H1 (cell line): ENCODE measurements around the gene CXCR4. TPM values are rescaled to one million over a fixed set of nuclear protein-coding genes. Genes with fewer than 3 reads are reported as not detected.

Source experiments
- CTCF ChIA-PET: fragments of 300-600 bp; sonication (Branson Sonifier 250); formaldehyde crosslinking; loops from one replicate; lab custom pipeline; 2021; ENCODE audit not compliant: partially characterized antibody; lab: Charles Lee
- POLR2A ChIA-PET: fragments of 300-600 bp; sonication (Branson Sonifier 250); formaldehyde crosslinking; loops from one replicate; lab custom pipeline; 2021; ENCODE audit warnings: inconsistent platforms; ENCODE audit not compliant: partially characterized antibody; lab: Charles Lee
- DNase-seq, 2 experiments: peaks; one replicate each; pipeline versions ENCODE4 v3.0.0 to v3.0.0-alpha.2; 2010 to 2022; ENCODE audit warnings: low spot score in 2 of 2, low read depth in 1 of 2, mixed read lengths in 1 of 2
- FAIRE-seq: peaks from 2 replicates; lab custom pipeline; 2011; peaks lifted over from hg19 to GRCh38; lab: Jason Lieb, UNC
- H2AFZ ChIP-seq: 2 replicates; pipeline ENCODE4 v1.8.1; 2012; ENCODE audit warnings: low read length, inconsistent platforms
- H2AK5ac ChIP-seq: 2 replicates; pipeline ENCODE4 v1.6.1; 2013; ENCODE audit warnings: low read depth, low read length
- H2BK120ac ChIP-seq: replicated peaks from 2 replicates; pipeline ENCODE3; 2013; ENCODE audit warnings: low read depth, low read length, inconsistent platforms
- H2BK12ac ChIP-seq: 2 replicates; pipeline ENCODE4 v1.6.1; 2013; ENCODE audit warnings: low read depth, low read length
- H2BK15ac ChIP-seq: 2 replicates; pipeline ENCODE4 v1.6.1; 2013; ENCODE audit warnings: low read length
- H2BK20ac ChIP-seq: 2 replicates; pipeline ENCODE4 v1.6.1; 2013; ENCODE audit warnings: low read length
- H2BK5ac ChIP-seq: 2 replicates; pipeline ENCODE4 v1.6.1; 2013; ENCODE audit warnings: low read depth, low read length
- H3K14ac ChIP-seq: 2 replicates; pipeline ENCODE4 v1.6.1; 2013; ENCODE audit warnings: inconsistent platforms; ENCODE audit not compliant: insufficient read length
- H3K18ac ChIP-seq: 2 replicates; pipeline ENCODE4 v1.6.1; 2013; ENCODE audit warnings: low read length; ENCODE audit errors: extremely low read depth
- H3K23ac ChIP-seq: 2 replicates; pipeline ENCODE4 v1.6.1; 2013; ENCODE audit warnings: inconsistent platforms; ENCODE audit not compliant: insufficient read length
- H3K23me2 ChIP-seq: 2 replicates; pipeline ENCODE4 v1.6.1; 2013; ENCODE audit warnings: low read depth, low read length
- H3K27ac ChIP-seq: 2 replicates; pipeline ENCODE4 v1.6.1; 2011; ENCODE audit warnings: low read depth, low read length, inconsistent platforms
- H3K27me3 ChIP-seq, 4 experiments: replicated peaks in 1 of 4; 1 replicate in 1 of 4; 2 replicates in 3 of 4; pipeline versions ENCODE4 v1.6.1 to v1.8.1; 2011 to 2013; ENCODE audit warnings: low read length in 3 of 4, mild to moderate bottlenecking in 3 of 4, inconsistent platforms in 2 of 4, mixed read lengths in 2 of 4, moderate library complexity in 1 of 4; ENCODE audit not compliant: control insufficient read depth in 3 of 4, insufficient read depth in 3 of 4; ENCODE audit errors: extremely low read depth in 1 of 4
- H3K36me3 ChIP-seq, 4 experiments: 2 replicates each; pipeline versions ENCODE4 v1.6.1 to v1.8.1; 2011 to 2013; ENCODE audit warnings: mild to moderate bottlenecking in 4 of 4, low read length in 3 of 4, moderate library complexity in 2 of 4, control low read depth in 1 of 4, inconsistent platforms in 1 of 4; ENCODE audit not compliant: insufficient read depth in 4 of 4, control insufficient read depth in 2 of 4
- H3K4ac ChIP-seq: replicated peaks from 2 replicates; pipeline ENCODE3; 2013; ENCODE audit warnings: low read length, low read depth, mixed read lengths, inconsistent platforms; ENCODE audit not compliant: insufficient read length
- H3K4me1 ChIP-seq, 4 experiments: replicated peaks in 1 of 4; 1 replicate in 1 of 4; 2 replicates in 3 of 4; pipeline versions ENCODE4 v1.6.1 to v1.8.1; 2011 to 2013; ENCODE audit warnings: low read length in 3 of 4, inconsistent platforms in 2 of 4, mixed read lengths in 1 of 4; ENCODE audit not compliant: insufficient read depth in 4 of 4, control insufficient read depth in 3 of 4
- H3K4me2 ChIP-seq, 2 experiments: 2 replicates each; pipeline versions ENCODE4 v1.6.1 to v1.8.1; 2011 to 2013; ENCODE audit warnings: low read depth in 2 of 2, low read length in 2 of 2, control low read depth in 1 of 2, inconsistent platforms in 1 of 2, mild to moderate bottlenecking in 1 of 2; ENCODE audit not compliant: insufficient read depth in 1 of 2
- H3K4me3 ChIP-seq, 4 experiments: fragments of 200-600, 300-600 bp in 1 of 4; sonication (generic), shearing (Covaris generic), sonication (Bioruptor Twin) in 1 of 4; 2 replicates each; pipeline versions ENCODE4 v1.5.1 to v1.8.1; 2011 to 2016; ENCODE audit warnings: low read length in 4 of 4, low read depth in 3 of 4, control low read depth in 2 of 4, inconsistent platforms in 2 of 4, mild to moderate bottlenecking in 2 of 4, mixed read lengths in 1 of 4, moderate library complexity in 1 of 4; ENCODE audit not compliant: insufficient read depth in 2 of 4; ENCODE audit errors: extremely low read depth in 1 of 4
- H3K56ac ChIP-seq: replicated peaks from 2 replicates; pipeline ENCODE3; 2013; ENCODE audit warnings: low read depth, mild to moderate bottlenecking, mixed read lengths, low read length, inconsistent platforms; ENCODE audit not compliant: insufficient read length
- H3K79me1 ChIP-seq: 2 replicates; pipeline ENCODE4 v1.6.1; 2013; ENCODE audit warnings: low read depth, low read length, control low read depth
- H3K79me2 ChIP-seq, 2 experiments: 2 replicates each; pipeline versions ENCODE4 v1.6.1 to v1.8.1; 2012 to 2013; ENCODE audit warnings: low read length in 2 of 2, mild to moderate bottlenecking in 2 of 2, inconsistent platforms in 1 of 2; ENCODE audit not compliant: insufficient read depth in 2 of 2, control insufficient read depth in 1 of 2
- H3K9ac ChIP-seq, 4 experiments: replicated peaks in 1 of 4; 1 replicate in 1 of 4; 2 replicates in 3 of 4; pipeline versions ENCODE4 v1.6.1 to v1.8.1; 2011 to 2013; ENCODE audit warnings: low read depth in 3 of 4, low read length in 3 of 4, control low read depth in 2 of 4, mild to moderate bottlenecking in 2 of 4, moderate library complexity in 2 of 4, inconsistent platforms in 1 of 4; ENCODE audit errors: extremely low read depth in 1 of 4
- H3K9me3 ChIP-seq, 2 experiments: 2 replicates each; pipeline versions ENCODE4 v1.6.1 to v1.8.1; 2012 to 2013; ENCODE audit warnings: mild to moderate bottlenecking in 2 of 2, moderate library complexity in 2 of 2, control low read depth in 1 of 2, inconsistent platforms in 1 of 2, low read depth in 1 of 2, low read length in 1 of 2, mixed read lengths in 1 of 2; ENCODE audit not compliant: insufficient read depth in 2 of 2
- H4K20me1 ChIP-seq, 2 experiments: replicated peaks in 1 of 2; 2 replicates each; pipeline versions ENCODE3 to v1.8.1; 2011 to 2013; ENCODE audit warnings: inconsistent platforms in 2 of 2, low read length in 2 of 2, mild to moderate bottlenecking in 1 of 2; ENCODE audit not compliant: insufficient read depth in 2 of 2, control insufficient read depth in 1 of 2
- H4K5ac ChIP-seq: 2 replicates; pipeline ENCODE4 v1.6.1; 2013; ENCODE audit warnings: low read length, low read depth, mixed read lengths, inconsistent platforms; ENCODE audit not compliant: insufficient read length
- H4K8ac ChIP-seq: 2 replicates; pipeline ENCODE4 v1.8.0; 2013; ENCODE audit warnings: mild to moderate bottlenecking, moderate library complexity, low read length, inconsistent platforms; ENCODE audit not compliant: insufficient read depth; ENCODE audit errors: extremely low read depth
- H4K91ac ChIP-seq: replicated peaks from 2 replicates; pipeline ENCODE3; 2013; ENCODE audit warnings: low read length, mixed read lengths, inconsistent platforms; ENCODE audit not compliant: insufficient read length
- CTBP2 ChIP-seq: IDR thresholded peaks from 2 replicates; pipeline ENCODE4 v1.7.0; 2011; ENCODE audit warnings: borderline replicate concordance, mild to moderate bottlenecking, moderate library complexity, mixed read lengths, low read length; ENCODE audit not compliant: insufficient read depth, insufficient read length
- GTF2F1 ChIP-seq: IDR thresholded peaks from 2 replicates; pipeline ENCODE4 v1.6.1; 2012; ENCODE audit warnings: low read depth, low read length, improper control_type of control experiment, borderline replicate concordance
- SIX5 ChIP-seq: IDR thresholded peaks from 2 replicates; pipeline ENCODE4 v1.6.1; 2011; ENCODE audit warnings: mild to moderate bottlenecking, low read depth, low read length
- WGBS, 2 experiments: shearing (Covaris generic) in 1 of 2; methylation state at CpG; one replicate each; pipeline versions ENCODE4 v1.1.6 to v1.1.7; 2013 to 2015; ENCODE audit warnings: low lambda C conversion rate in 2 of 2, mixed read lengths in 2 of 2, inconsistent platforms in 1 of 2, low coverage in 1 of 2, missing lambda C conversion rate in 1 of 2; ENCODE audit not compliant: insufficient replicate concordance in 2 of 2, insufficient coverage in 1 of 2, insufficient read length in 1 of 2; ENCODE audit errors: extremely low coverage in 1 of 2, missing lambda C conversion rate in 1 of 2; 5-methylcytosine and 5-hydroxymethylcytosine counted together
- polyA plus RNA-seq, 7 experiments: library from polyadenylated mRNA; depleted of rRNA in 3 of 7; stranded (reverse) in 5 of 7; unstranded in 2 of 7; fragments of >200 nt in 5 of 7; fragments of 200-250 nt in 2 of 7; gene quantifications; 1 replicate in 5 of 7; 2 replicates in 1 of 7; 4 replicates in 1 of 7; pipeline versions ENCODE4 v1.2.1 to v1.2.3, GENCODE V29; 2011 to 2013; ENCODE audit warnings: missing spikeins in 2 of 7, mixed read lengths in 2 of 7
- total RNA-seq: library from RNA; stranded (reverse); fragmentation: NEBNext Ultra II Directional; extraction: Animal tissue kit (Norgen Biotek cat#: 25700); gene quantifications from 2 replicates; pipeline ENCODE4 v1.2.1, GENCODE V29; 2021

CXCR4 gene
- total and polyA plus RNA-seq, 2 of the 8 experiments (the other 6 are each of a cell fraction or from before 2014, with no cell fraction given): 1.8 to 2.8 TPM

DNA sequence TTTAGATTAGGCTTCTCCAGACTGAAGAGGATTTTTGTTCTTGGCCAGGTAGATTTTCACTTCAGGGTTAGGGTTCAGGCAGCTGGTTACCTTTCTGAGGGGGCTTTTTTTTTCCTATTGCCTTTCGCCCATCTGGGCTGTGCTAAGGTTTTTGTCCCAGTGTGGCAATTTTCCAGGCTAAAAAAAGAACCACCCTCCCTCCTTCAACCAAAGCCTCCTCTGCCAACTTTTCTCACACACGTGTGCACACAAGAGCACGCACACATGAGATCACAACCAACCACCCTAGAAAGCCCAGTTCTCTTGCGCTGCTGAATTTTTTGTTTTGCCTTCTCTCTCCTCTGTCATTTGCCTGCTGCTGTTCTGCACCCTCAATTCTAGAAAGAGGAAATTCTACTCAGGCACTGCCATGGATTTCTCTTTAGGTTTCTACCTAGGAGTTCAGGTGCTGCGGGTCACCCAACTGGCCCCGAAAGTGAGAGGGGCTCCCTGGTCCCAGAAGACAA is 8.5 kb upstream of the CXCR4 start:
- Histone ChIP-seq H2BK12ac (no peak overlapping the region), H4K5ac (no peak overlapping the region), H2AFZ (no peak overlapping the region), H3K23me2 (peaks cover 2% of the 10 kb centered on the region; the same call in 1 of the 2 replicates), H3K79me1 (no peaks in the 10 kb centered on the region), H2BK15ac (no peak overlapping the region), H3K4me1 (peaks cover 0 to 9% (median 2%) of the 10 kb centered on the region in 4 experiments; a peak in 4 of 7 replicates), H3K56ac (no peak overlapping the region), H3K9me3 (no peaks in the 10 kb centered on the region), H3K9ac (no peak overlapping the region), H4K20me1 (no peaks in the 10 kb centered on the region), H2BK120ac (no peak overlapping the region), H3K36me3 (no peaks in the 10 kb centered on the region), H3K27me3 (no peaks in the 10 kb centered on the region), H3K4me3 (no peak overlapping the region), H4K91ac (no peak overlapping the region), H4K8ac (no peak overlapping the region), H3K4ac (no peak overlapping the region), H3K79me2 (no peaks in the 10 kb centered on the region), H2BK20ac (no peak overlapping the region), H3K4me2 (no peak overlapping the region), H3K23ac (no peak overlapping the region), H3K18ac (no peak overlapping the region; the same call in 1 of the 2 replicates), H3K27ac (no peak overlapping the region), H3K14ac (no peak overlapping the region), H2BK5ac (no peak overlapping the region), H2AK5ac (no peak overlapping the region)
- ChIA-PET CTCF (interaction anchor here (1.0 kb wide), 1 partner anchor 213 kb away, joined by 5 read pairs; no protein-coding TSS in a partner anchor), POLR2A (no interaction called here)
- DNase-seq: no peak
- TF ChIP-seq GTF2F1 (no peak), SIX5 (no peak), CTBP2 (no peak)
- no peak for FAIRE-seq
- WGBS, 2 experiments: 72% methylated on average over 6 of the region's 6 CpGs; no CpG with 5 or more reads in 1 of the 2 experiments
